ENCODE data around the gene CAPN10.

GRCh38 chr2:240591226-240591625, 4.7 kb downstream of the CAPN10 start:
- TF ChIP-seq CTCF (IDR thresholded peaks at IDR 0.05) (no peak), POLR2A (IDR thresholded peaks at IDR 0.05) (no peak)

Data from uterus (tissue), 2 donors.